Measurements from ENCODE around the gene SLC36A3.

The SLC36A3 gene

GRCh38 chr5:151298063-151298855, 5.3 kb downstream of the SLC36A3 start:
- no peak for DNase-seq (ENCODE audit: low spot score)
- TF ChIP-seq CTCF (IDR thresholded peaks at IDR 0.05; ENCODE audit: extremely low read depth, missing control alignments), result no peak

- no peak for TF ChIP-seq CTCF (IDR thresholded peaks at IDR 0.05; ENCODE audit: extremely low read depth, missing control alignments)
- DNase-seq (ENCODE audit: low spot score), result no peak
Observed at GRCh38 chr5:151296974-151297373, 6.6 kb downstream of the SLC36A3 start.

- DNase-seq (ENCODE audit: low spot score), result no peak
- no peak for TF ChIP-seq CTCF (IDR thresholded peaks at IDR 0.05; ENCODE audit: extremely low read depth, missing control alignments)
Observed at GRCh38 chr5:151296478-151296830, 7.1 kb downstream of the SLC36A3 start.

GRCh38 chr5:151295791-151296477, 7.6 kb downstream of the SLC36A3 start:
- TF ChIP-seq CTCF (IDR thresholded peaks at IDR 0.05; ENCODE audit: extremely low read depth, missing control alignments), result no peak
- no peak for DNase-seq (ENCODE audit: low spot score)

GRCh38 chr5:151295138-151295537, 8.4 kb downstream of the SLC36A3 start:
- TF ChIP-seq CTCF (IDR thresholded peaks at IDR 0.05; ENCODE audit: extremely low read depth, missing control alignments), result no peak
- DNase-seq (ENCODE audit: low spot score), result no peak

GRCh38 chr5:151293624-151294023, 9.9 kb downstream of the SLC36A3 start:
- no peak for DNase-seq (ENCODE audit: low spot score)
- TF ChIP-seq CTCF (IDR thresholded peaks at IDR 0.05; ENCODE audit: extremely low read depth, missing control alignments), result no peak

- no peak for DNase-seq (ENCODE audit: low spot score)
- TF ChIP-seq CTCF (IDR thresholded peaks at IDR 0.05; ENCODE audit: extremely low read depth, missing control alignments), result no peak
Observed at GRCh38 chr5:151288180-151288579, 15.4 kb downstream of the SLC36A3 start.
